Caco-2 (cell line): Measurements from ENCODE around the gene GIPR. TPM values are rescaled to one million over a fixed set of nuclear protein-coding genes. Genes with fewer than 3 reads are reported as not detected.

Experiments used
- BruUV-seq: library from RNA; stranded (reverse); fragments of 400-500 nt; replicated peaks from 2 replicates; lab custom pipeline; 2021; lab: Mats Ljungman, UMichigan
- CTCF ChIA-PET: fragments of 300-600 bp; sonication (Branson Sonifier 250); formaldehyde crosslinking; loops from one replicate; lab custom pipeline; 2022; ENCODE audit warnings: antibody characterized with exemption; lab: Charles Lee
- POLR2A ChIA-PET: fragments of 300-600 bp; sonication (Branson Sonifier 250); formaldehyde crosslinking; loops from one replicate; lab custom pipeline; 2022; ENCODE audit warnings: antibody characterized with exemption; lab: Charles Lee
- DNase-seq, 2 experiments: peaks; one replicate each; pipeline versions ENCODE4 v3.0.0 to v3.0.0-alpha.2; 2020 to 2022
- H3K27me3 ChIP-seq: replicated peaks from 2 replicates; pipeline ENCODE4 v1.6.0; 2011; ENCODE audit warnings: low read length; ENCODE audit not compliant: control insufficient read depth, insufficient read depth
- H3K36me3 ChIP-seq: 2 replicates; pipeline ENCODE4 v1.5.1; 2011; ENCODE audit warnings: low read length; ENCODE audit not compliant: control insufficient read depth, insufficient read depth
- H3K4me1 ChIP-seq: fragments of 250-450 bp; sonication (Bioruptor Pico); 2 replicates; pipeline ENCODE4 v1.5.1; 2020; ENCODE audit warnings: mild to moderate bottlenecking
- H3K4me3 ChIP-seq: 2 replicates; pipeline ENCODE4 v1.5.1; 2011; ENCODE audit warnings: low read depth, mild to moderate bottlenecking, control low read depth, low read length
- H3K9me3 ChIP-seq: fragments of 250-450 bp; sonication (Bioruptor Pico); 2 replicates; pipeline ENCODE4 v1.5.1; 2020; ENCODE audit warnings: mild to moderate bottlenecking, moderate library complexity
- H3K27ac Mint-ChIP-seq: one replicate; pipeline ENCODE4 v1.8.0; 2022; ENCODE audit warnings: mixed read lengths; ENCODE audit not compliant: unreplicated experiment
- H3K27me3 Mint-ChIP-seq: one replicate; pipeline ENCODE4 v1.8.0; 2022; ENCODE audit warnings: mixed read lengths; ENCODE audit not compliant: insufficient read depth, unreplicated experiment
- H3K36me3 Mint-ChIP-seq: one replicate; pipeline ENCODE4 v1.8.0; 2022; ENCODE audit warnings: mild to moderate bottlenecking, mixed read lengths; ENCODE audit not compliant: insufficient read depth, unreplicated experiment
- H3K4me1 Mint-ChIP-seq: one replicate; pipeline ENCODE4 v1.8.0; 2022; ENCODE audit warnings: low read depth, mixed read lengths; ENCODE audit not compliant: unreplicated experiment
- H3K4me3 Mint-ChIP-seq: one replicate; pipeline ENCODE4 v1.8.0; 2022; ENCODE audit warnings: mild to moderate bottlenecking, moderate library complexity, mixed read lengths; ENCODE audit not compliant: unreplicated experiment
- H3K9me3 Mint-ChIP-seq: one replicate; pipeline ENCODE4 v1.8.0; 2022; ENCODE audit warnings: mixed read lengths; ENCODE audit not compliant: unreplicated experiment
- intact Hi-C: fragments of 100-400 bp; cut with micrococcal nuclease; formaldehyde crosslinking; loops from one replicate; pipeline ENCODE4 v1.10.0; 2022; ENCODE audit not compliant: unreplicated experiment
- total RNA-seq: library from RNA; stranded (reverse); gene quantifications from 2 replicates; pipeline ENCODE4 v1.2.3, GENCODE V29; 2022
- TF ChIP-seq, protein P1 (sequence below), 2 experiments: fragments of 200-600 bp in 1 of 2; IDR thresholded peaks; 1 replicate in 1 of 2; 2 replicates in 1 of 2; pipeline versions ENCODE4 v1.5.1 to v1.8.0; 2011 to 2022; ENCODE audit warnings: antibody characterized with exemption in 1 of 2, control low read depth in 1 of 2, inconsistent platforms in 1 of 2, low read depth in 1 of 2, low read length in 1 of 2, mild to moderate bottlenecking in 1 of 2, moderate library complexity in 1 of 2; ENCODE audit not compliant: insufficient read depth in 1 of 2, severe bottlenecking in 1 of 2, unreplicated experiment in 1 of 2

Gene GIPR
- total RNA-seq, 1 experiment from 2014 or later = 2.6 TPM

DNA sequence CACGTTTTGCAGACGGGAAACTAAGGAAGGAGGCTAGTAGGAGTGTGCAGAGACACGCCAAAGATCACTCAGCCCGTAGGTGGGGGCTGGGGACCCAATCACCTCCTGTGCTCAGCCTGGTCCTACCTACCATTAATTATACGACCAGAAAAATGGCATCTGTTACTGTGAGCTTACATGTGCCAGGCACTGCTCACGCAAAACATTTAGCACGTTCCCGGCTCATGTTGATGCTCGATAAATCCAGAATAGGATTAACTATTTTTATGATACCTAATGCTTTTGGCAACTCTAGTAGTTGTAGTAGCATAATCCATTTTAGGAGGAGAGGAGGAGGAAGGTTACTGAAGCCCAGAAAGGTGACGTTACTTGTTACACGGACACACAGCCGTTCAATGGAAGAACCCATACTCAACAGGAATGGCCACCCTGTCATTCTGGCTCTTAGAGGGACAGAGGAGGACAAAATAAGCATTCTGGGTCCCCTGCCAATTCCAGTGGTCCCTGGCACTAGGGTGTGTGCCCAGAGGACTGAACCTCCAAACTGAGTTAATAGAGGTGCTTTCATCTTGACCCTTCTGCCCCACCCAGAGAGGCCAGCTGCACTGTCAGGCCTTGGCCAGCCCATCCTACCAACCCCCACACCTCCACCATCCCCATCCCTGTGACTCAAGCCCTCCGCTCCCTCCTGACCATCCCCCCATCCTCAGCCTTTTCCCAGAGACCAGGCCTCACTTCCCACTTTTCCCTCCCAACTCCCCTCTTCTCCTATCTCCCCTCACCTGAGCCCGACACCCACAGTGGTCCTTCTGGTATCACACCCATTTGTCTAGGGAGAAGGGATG lies 23.9 kb upstream of the GIPR start:
- peaks cover 19% of the 10 kb centered on the region for H3K4me1 Mint-ChIP-seq
- no peaks in the 10 kb centered on the region for H3K9me3 ChIP-seq
- peak overlapping the region; percentile 70 for H3K4me3 Mint-ChIP-seq
- ChIA-PET POLR2A (interaction anchor here (0.9 kb wide), 1 partner anchor 48 kb away, joined by 4 read pairs; the partner anchor contains the start of gene QPCTL), CTCF (interaction anchor here (0.9 to 3.9 kb wide), 5 partner anchors 34 to 165 kb away, joined by 4 to 77 read pairs (median 50); no protein-coding TSS in a partner anchor)
- H3K27me3 ChIP-seq = no peaks in the 10 kb centered on the region
- no peak for DNase-seq
- H3K36me3 Mint-ChIP-seq = peaks cover 26% of the 10 kb centered on the region
- peaks cover 17% of the 10 kb centered on the region for H3K4me1 ChIP-seq
- TF ChIP-seq, protein P1, sequence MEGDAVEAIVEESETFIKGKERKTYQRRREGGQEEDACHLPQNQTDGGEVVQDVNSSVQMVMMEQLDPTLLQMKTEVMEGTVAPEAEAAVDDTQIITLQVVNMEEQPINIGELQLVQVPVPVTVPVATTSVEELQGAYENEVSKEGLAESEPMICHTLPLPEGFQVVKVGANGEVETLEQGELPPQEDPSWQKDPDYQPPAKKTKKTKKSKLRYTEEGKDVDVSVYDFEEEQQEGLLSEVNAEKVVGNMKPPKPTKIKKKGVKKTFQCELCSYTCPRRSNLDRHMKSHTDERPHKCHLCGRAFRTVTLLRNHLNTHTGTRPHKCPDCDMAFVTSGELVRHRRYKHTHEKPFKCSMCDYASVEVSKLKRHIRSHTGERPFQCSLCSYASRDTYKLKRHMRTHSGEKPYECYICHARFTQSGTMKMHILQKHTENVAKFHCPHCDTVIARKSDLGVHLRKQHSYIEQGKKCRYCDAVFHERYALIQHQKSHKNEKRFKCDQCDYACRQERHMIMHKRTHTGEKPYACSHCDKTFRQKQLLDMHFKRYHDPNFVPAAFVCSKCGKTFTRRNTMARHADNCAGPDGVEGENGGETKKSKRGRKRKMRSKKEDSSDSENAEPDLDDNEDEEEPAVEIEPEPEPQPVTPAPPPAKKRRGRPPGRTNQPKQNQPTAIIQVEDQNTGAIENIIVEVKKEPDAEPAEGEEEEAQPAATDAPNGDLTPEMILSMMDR (IDR thresholded peaks at IDR 0.05; ENCODE audit: insufficient read depth in 1 of 2, low read depth in 1 of 2, low read length in 1 of 2, severe bottlenecking in 1 of 2, unreplicated experiment in 1 of 2) = no peak
- no peaks in the 10 kb centered on the region for H3K27me3 Mint-ChIP-seq
- intact Hi-C loops = loop anchor here (1.0 to 10.0 kb wide), 2 partner anchors 121 to 149 kb away; partner anchors contain the start of genes PPM1N and RTN2
- no peaks in the 10 kb centered on the region for H3K36me3 ChIP-seq
- H3K4me3 ChIP-seq = peak overlapping the region; percentile 41
- no TSS peak for BruUV-seq
- no peaks in the 10 kb centered on the region for H3K9me3 Mint-ChIP-seq
- no peak overlapping the region for H3K27ac Mint-ChIP-seq

GRCh38 chr19:45645068-45645630 lies 22.9 kb upstream of the GIPR start:
- BruUV-seq = no TSS peak
- H3K4me1 Mint-ChIP-seq = peaks cover 19% of the 10 kb centered on the region
- CTCF ChIA-PET = no interaction called here
- H3K27ac Mint-ChIP-seq = no peak overlapping the region
- no peak overlapping the region for H3K4me3 Mint-ChIP-seq
- POLR2A ChIA-PET = interaction anchor here (1.1 kb wide), 1 partner anchor 32 kb away, joined by 3 read pairs; no protein-coding TSS in a partner anchor
- Histone ChIP-seq H3K4me3 (no peak overlapping the region), H3K36me3 (no peaks in the 10 kb centered on the region), H3K27me3 (no peaks in the 10 kb centered on the region), H3K9me3 (no peaks in the 10 kb centered on the region), H3K4me1 (peaks cover 17% of the 10 kb centered on the region)
- intact Hi-C loops = loop anchor here (10.0 kb wide), 1 partner anchor 150 kb away; the partner anchor contains the start of genes PPM1N and RTN2
- no peak for DNase-seq
- H3K36me3 Mint-ChIP-seq = peaks cover 26% of the 10 kb centered on the region
- no peaks in the 10 kb centered on the region for H3K27me3 Mint-ChIP-seq
- TF ChIP-seq, protein P1 (IDR thresholded peaks at IDR 0.05; ENCODE audit: insufficient read depth in 1 of 2, low read depth in 1 of 2, low read length in 1 of 2, severe bottlenecking in 1 of 2, unreplicated experiment in 1 of 2) = no peak
- no peaks in the 10 kb centered on the region for H3K9me3 Mint-ChIP-seq
